ENCODE data around the gene MRPL24.

Gene MRPL24

DNA sequence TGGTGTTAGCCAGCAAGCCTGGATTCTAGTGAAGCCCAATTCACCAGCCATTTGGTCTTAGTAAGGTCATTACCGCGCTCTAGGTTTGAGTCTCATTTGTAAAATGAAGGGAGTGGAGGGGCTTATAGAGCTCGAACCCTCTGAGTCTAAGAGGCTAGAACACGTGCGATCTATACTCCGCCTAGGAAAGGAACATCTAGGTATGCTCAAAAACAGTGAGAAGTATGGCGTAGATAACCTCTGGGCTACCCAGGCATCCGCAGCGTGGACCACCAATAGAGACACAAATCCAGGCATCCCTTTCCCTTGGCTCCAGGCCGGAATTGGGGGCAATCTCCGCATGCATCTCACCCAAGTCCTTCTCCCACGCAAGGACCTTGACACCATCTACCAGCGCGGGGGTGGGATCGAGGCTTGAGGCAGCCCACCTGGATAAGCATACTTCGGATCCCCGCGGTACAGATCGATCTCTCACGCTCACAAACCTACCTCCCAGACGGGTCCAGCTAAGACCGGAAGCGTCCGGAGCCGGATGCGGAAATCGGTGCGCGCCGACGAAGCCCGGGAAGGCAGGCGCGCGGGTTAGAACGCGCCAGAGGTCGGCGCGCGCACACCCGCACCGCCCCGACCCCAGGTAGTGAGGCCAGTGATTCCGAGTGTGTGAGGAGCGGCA lies 12.8 kb downstream of the MRPL24 start, which contains the start of gene METTL25B (continued):
- peak; percentile 26; the same call in 1 of the 2 replicates for TF ChIP-seq EGR2 (tag by site-specific recombination; IDR thresholded peaks at IDR 0.05; ENCODE audit: low read depth)
- 0 out of 2 replicates have a peak, but pooled peaks have one; percentile 13 for TF ChIP-seq ZFP69B (tag by site-specific recombination; IDR thresholded peaks at IDR 0.05)
- no peak for TF ChIP-seq ZNF362 (tag by site-specific recombination; IDR thresholded peaks at IDR 0.05)
- no peak for TF ChIP-seq ZNF658 (tag by site-specific recombination; IDR thresholded peaks at IDR 0.05)
- peak; percentile 62; the same call in 1 of the 2 replicates for TF ChIP-seq SP2 (tag by site-specific recombination; IDR thresholded peaks at IDR 0.05)
- TF ChIP-seq, protein P1, sequence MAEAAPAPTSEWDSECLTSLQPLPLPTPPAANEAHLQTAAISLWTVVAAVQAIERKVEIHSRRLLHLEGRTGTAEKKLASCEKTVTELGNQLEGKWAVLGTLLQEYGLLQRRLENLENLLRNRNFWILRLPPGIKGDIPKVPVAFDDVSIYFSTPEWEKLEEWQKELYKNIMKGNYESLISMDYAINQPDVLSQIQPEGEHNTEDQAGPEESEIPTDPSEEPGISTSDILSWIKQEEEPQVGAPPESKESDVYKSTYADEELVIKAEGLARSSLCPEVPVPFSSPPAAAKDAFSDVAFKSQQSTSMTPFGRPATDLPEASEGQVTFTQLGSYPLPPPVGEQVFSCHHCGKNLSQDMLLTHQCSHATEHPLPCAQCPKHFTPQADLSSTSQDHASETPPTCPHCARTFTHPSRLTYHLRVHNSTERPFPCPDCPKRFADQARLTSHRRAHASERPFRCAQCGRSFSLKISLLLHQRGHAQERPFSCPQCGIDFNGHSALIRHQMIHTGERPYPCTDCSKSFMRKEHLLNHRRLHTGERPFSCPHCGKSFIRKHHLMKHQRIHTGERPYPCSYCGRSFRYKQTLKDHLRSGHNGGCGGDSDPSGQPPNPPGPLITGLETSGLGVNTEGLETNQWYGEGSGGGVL (tag by site-specific recombination; IDR thresholded peaks at IDR 0.05) = peak; percentile 36; the same call in 1 of the 2 replicates
- peak; percentile 77 for TF ChIP-seq GLIS1 (tag by site-specific recombination; IDR thresholded peaks at IDR 0.05)

- Histone ChIP-seq H3K9me3 (ENCODE audit: control insufficient read depth, insufficient read depth, low read depth, low read length) (no peaks in the 10 kb centered on the region), H3K27ac (ENCODE audit: extremely low read depth, low read depth, low read length) (peak overlapping the region; percentile 67; the same call in 1 of the 2 replicates), H3K4me1 (ENCODE audit: control insufficient read depth, insufficient read depth, low read length) (peaks cover 7% of the 10 kb centered on the region), H3K36me3 (ENCODE audit: control insufficient read depth in 2 of 2, insufficient read depth in 1 of 2, low read length in 2 of 2) (peaks cover 4 to 57% of the 10 kb centered on the region in 2 experiments; a peak in 2 of 3 replicates), H3K4me3 (ENCODE audit: low read depth, low read length) (peak overlapping the region; percentile 85)
- ChIA-PET CTCF (interaction anchor here (0.6 to 10.1 kb wide), 25 partner anchors 12 to 346 kb away, joined by 3 to 526 read pairs (median 22); partner anchors contain the start of genes CRABP2, INSRR, MRPL24 and NES), POLR2A (interaction anchor here (1.3 to 4.8 kb wide), 11 partner anchors 14 to 133 kb away, joined by 5 to 84 read pairs (median 14); partner anchors contain the start of genes HAPLN2, HDGF, MRPL24 and NTRK1)
- no peak for TF ChIP-seq PRDM10 (tag by site-specific recombination; IDR thresholded peaks at IDR 0.05)
- TF ChIP-seq, protein P2, sequence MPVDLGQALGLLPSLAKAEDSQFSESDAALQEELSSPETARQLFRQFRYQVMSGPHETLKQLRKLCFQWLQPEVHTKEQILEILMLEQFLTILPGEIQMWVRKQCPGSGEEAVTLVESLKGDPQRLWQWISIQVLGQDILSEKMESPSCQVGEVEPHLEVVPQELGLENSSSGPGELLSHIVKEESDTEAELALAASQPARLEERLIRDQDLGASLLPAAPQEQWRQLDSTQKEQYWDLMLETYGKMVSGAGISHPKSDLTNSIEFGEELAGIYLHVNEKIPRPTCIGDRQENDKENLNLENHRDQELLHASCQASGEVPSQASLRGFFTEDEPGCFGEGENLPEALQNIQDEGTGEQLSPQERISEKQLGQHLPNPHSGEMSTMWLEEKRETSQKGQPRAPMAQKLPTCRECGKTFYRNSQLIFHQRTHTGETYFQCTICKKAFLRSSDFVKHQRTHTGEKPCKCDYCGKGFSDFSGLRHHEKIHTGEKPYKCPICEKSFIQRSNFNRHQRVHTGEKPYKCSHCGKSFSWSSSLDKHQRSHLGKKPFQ (tag by site-specific recombination; IDR thresholded peaks at IDR 0.05) = no peak
- TF ChIP-seq BCL11B (tag by site-specific recombination; IDR thresholded peaks at IDR 0.05; ENCODE audit: low read depth) = no peak
- no peak for TF ChIP-seq RBAK (tag by site-specific recombination; IDR thresholded peaks at IDR 0.05)
- TF ChIP-seq ZNF366 (tag by site-specific recombination; conservative IDR thresholded peaks at IDR 0.05) = peak; percentile 52; the same call in 1 of the 2 replicates
- no peak for TF ChIP-seq ZNF311 (tag by site-specific recombination; IDR thresholded peaks at IDR 0.05; ENCODE audit: borderline replicate concordance)
- no peak for TF ChIP-seq ZNF623 (tag by site-specific recombination; IDR thresholded peaks at IDR 0.05)
- TF ChIP-seq ZNF600 (tag by site-specific recombination; IDR thresholded peaks at IDR 0.05) = no peak
These were observed 13.4 kb downstream of the MRPL24 start for GRCh38 chr1:156727492-156727891.

All from HEK293 (cell line).